ENCODE results near the gene ENTPD2.

DNA sequence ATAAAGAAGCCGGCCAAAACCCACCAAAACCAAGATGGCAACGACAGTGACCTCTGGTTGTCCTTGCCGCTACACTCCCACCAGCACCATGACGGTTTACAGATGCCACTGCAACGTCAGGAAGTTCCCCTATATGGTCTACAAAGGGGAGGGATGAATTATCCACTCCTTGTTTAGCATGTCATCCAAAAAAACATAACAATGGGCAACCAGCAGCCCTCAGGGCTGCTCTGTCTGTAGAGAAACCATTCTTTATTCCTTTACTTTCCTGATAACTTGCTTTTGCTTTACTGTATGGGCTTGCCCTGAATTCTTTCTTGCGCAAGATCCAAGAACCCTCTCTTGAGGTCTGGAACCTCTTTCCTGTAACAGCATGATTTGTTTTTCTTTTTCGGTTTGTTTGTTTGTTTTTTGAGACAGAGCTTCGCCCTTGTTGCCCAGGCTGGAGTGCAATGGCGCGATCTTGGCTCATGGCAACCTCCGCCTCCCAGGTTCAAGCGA is 21.5 kb upstream of the ENTPD2 start:
- TF ChIP-seq, protein P1, sequence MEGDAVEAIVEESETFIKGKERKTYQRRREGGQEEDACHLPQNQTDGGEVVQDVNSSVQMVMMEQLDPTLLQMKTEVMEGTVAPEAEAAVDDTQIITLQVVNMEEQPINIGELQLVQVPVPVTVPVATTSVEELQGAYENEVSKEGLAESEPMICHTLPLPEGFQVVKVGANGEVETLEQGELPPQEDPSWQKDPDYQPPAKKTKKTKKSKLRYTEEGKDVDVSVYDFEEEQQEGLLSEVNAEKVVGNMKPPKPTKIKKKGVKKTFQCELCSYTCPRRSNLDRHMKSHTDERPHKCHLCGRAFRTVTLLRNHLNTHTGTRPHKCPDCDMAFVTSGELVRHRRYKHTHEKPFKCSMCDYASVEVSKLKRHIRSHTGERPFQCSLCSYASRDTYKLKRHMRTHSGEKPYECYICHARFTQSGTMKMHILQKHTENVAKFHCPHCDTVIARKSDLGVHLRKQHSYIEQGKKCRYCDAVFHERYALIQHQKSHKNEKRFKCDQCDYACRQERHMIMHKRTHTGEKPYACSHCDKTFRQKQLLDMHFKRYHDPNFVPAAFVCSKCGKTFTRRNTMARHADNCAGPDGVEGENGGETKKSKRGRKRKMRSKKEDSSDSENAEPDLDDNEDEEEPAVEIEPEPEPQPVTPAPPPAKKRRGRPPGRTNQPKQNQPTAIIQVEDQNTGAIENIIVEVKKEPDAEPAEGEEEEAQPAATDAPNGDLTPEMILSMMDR (IDR thresholded peaks at IDR 0.05) = no peak
- no peak for TF ChIP-seq POLR2A (IDR thresholded peaks at IDR 0.05)

Measured in adrenal gland (tissue), 5 donors.